Thyroid gland (tissue), 4 donors: ENCODE results near the gene KIAA0232.

Experiments used
- POLR2A ChIP-seq, 2 donors: fragments of 450-650 bp; IDR thresholded peaks; one replicate each; pipeline ENCODE4 v1.6.1; 2017; ENCODE audit warnings: antibody characterized with exemption in 2 of 2, mild to moderate bottlenecking in 2 of 2, moderate library complexity in 1 of 2
- TF ChIP-seq, protein P1 (sequence below), 6 experiments: fragments of 200-600 bp in 3 of 6; fragments of 450-650 bp in 3 of 6; sonication (generic) in 3 of 6; IDR thresholded peaks; one replicate each; pipeline ENCODE4 v1.5.1; 2016 to 2019; ENCODE audit warnings: antibody characterized with exemption in 6 of 6, mild to moderate bottlenecking in 2 of 6, inconsistent platforms in 1 of 6, moderate library complexity in 1 of 6

GRCh38 chr4:6894528-6895498 is 112.3 kb downstream of the KIAA0232 start:
- TF ChIP-seq, protein P1, sequence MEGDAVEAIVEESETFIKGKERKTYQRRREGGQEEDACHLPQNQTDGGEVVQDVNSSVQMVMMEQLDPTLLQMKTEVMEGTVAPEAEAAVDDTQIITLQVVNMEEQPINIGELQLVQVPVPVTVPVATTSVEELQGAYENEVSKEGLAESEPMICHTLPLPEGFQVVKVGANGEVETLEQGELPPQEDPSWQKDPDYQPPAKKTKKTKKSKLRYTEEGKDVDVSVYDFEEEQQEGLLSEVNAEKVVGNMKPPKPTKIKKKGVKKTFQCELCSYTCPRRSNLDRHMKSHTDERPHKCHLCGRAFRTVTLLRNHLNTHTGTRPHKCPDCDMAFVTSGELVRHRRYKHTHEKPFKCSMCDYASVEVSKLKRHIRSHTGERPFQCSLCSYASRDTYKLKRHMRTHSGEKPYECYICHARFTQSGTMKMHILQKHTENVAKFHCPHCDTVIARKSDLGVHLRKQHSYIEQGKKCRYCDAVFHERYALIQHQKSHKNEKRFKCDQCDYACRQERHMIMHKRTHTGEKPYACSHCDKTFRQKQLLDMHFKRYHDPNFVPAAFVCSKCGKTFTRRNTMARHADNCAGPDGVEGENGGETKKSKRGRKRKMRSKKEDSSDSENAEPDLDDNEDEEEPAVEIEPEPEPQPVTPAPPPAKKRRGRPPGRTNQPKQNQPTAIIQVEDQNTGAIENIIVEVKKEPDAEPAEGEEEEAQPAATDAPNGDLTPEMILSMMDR (IDR thresholded peaks at IDR 0.05), result no peak
- no peak for TF ChIP-seq POLR2A (IDR thresholded peaks at IDR 0.05)
